ENCODE measurements around the gene SLCO3A1.
A peak's percentile ranks its signal among the peaks of the same experiment; 100 is the strongest.

The SLCO3A1 gene

GRCh38 chr15:91973481-91973880, 120.0 kb downstream of the SLCO3A1 start:
- DNase-seq, result no peak

GRCh38 chr15:91974321-91974720, 120.8 kb downstream of the SLCO3A1 start:
- DNase-seq, result no peak

GRCh38 chr15:91975241-91975978, 121.9 kb downstream of the SLCO3A1 start:
- DNase-seq, result no peak

GRCh38 chr15:91976966-91977365, 123.5 kb downstream of the SLCO3A1 start:
- DNase-seq, result no peak

- no peak for DNase-seq
These were observed 127.2 kb downstream of the SLCO3A1 start for GRCh38 chr15:91980502-91981267.

GRCh38 chr15:91981821-91982800, 128.6 kb downstream of the SLCO3A1 start:
- no peak for DNase-seq

GRCh38 chr15:91983729-91984340, 130.3 kb downstream of the SLCO3A1 start:
- DNase-seq, result no peak

- no peak for DNase-seq
These were observed 131.8 kb downstream of the SLCO3A1 start for GRCh38 chr15:91985297-91985696.

- DNase-seq, result no peak
These were observed 134.6 kb downstream of the SLCO3A1 start for GRCh38 chr15:91988071-91988470.

- no peak for DNase-seq
These were observed 135.1 kb downstream of the SLCO3A1 start for GRCh38 chr15:91988655-91989054.

- DNase-seq, result no peak
These were observed 136.3 kb downstream of the SLCO3A1 start for GRCh38 chr15:91989821-91990220.

- no peak for DNase-seq
These were observed 139.4 kb downstream of the SLCO3A1 start for GRCh38 chr15:91992945-91993344.

GRCh38 chr15:91995146-91995545, 141.6 kb downstream of the SLCO3A1 start:
- no peak for DNase-seq

- DNase-seq, result no peak
These were observed 143.7 kb downstream of the SLCO3A1 start for GRCh38 chr15:91997163-91997562.

- no peak for DNase-seq
These were observed 147.2 kb downstream of the SLCO3A1 start for GRCh38 chr15:92000709-92001108.

- no peak for DNase-seq
These were observed 147.8 kb downstream of the SLCO3A1 start for GRCh38 chr15:92001307-92001706.

GRCh38 chr15:92002666-92003065, 149.2 kb downstream of the SLCO3A1 start:
- DNase-seq, result no peak

GRCh38 chr15:92003515-92004067, 150.1 kb downstream of the SLCO3A1 start:
- DNase-seq, result no peak

GRCh38 chr15:92005154-92005553, 151.6 kb downstream of the SLCO3A1 start:
- DNase-seq, result no peak

- DNase-seq, result no peak
These were observed 152.9 kb downstream of the SLCO3A1 start for GRCh38 chr15:92006186-92007028.

GRCh38 chr15:92009162-92009561, 155.7 kb downstream of the SLCO3A1 start:
- DNase-seq, result peak in 1 of 2 experiments; percentile 8

Measured in stimulated activated CD4-positive, alpha-beta T cell treated with anti-CD3 and anti-CD28 coated beads, Interleukin-4, amount 100 ng/mL, for 4 hours (primary cell).